ENCODE measurements around the gene MICAL2. TPM values are rescaled to one million over a fixed set of nuclear protein-coding genes. Genes with fewer than 3 reads are reported as not detected.

Gene MICAL2
- total RNA-seq, 2 donors from 2014 or later, result 1.5 to 1.9 TPM

DNA sequence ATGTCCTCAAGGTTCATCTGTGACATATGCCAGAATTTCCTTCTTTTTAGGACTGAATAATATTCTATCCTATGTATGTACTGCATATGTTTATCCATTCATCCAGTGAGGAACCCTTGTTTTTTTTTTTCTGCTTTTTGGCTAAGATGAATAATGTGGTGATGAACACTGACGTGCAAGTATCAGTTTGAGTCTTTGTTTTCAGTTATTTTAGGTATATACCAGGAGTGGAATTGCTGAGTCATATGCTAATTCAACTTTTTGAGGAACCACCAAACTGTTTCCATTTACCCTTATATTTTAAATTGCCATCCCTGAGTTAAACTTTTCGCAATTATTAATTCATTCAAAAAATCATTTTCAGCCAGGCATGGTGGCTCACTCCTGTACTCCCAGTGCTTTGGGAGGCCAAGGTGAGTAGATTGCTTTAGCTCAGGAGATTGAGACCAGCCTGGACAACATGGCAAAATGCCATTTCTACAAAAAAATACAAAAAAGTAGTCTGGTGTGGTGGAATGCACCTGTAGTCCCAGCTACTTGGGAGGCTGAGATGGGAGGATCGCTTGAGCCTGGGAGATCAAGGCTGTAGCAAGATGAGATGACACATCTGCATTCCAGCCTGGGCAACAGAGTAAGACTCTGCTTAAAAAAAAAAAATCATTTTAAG lies 64.2 kb downstream of the MICAL2 start:
- no peak overlapping the region for H3K9ac ChIP-seq (ENCODE audit: extremely low read depth, low read length, poor library complexity, severe bottlenecking)
- no peak overlapping the region for H3K27ac Mint-ChIP-seq
- H3K27me3 Mint-ChIP-seq (ENCODE audit: insufficient read depth), result no peaks in the 10 kb centered on the region

DNA sequence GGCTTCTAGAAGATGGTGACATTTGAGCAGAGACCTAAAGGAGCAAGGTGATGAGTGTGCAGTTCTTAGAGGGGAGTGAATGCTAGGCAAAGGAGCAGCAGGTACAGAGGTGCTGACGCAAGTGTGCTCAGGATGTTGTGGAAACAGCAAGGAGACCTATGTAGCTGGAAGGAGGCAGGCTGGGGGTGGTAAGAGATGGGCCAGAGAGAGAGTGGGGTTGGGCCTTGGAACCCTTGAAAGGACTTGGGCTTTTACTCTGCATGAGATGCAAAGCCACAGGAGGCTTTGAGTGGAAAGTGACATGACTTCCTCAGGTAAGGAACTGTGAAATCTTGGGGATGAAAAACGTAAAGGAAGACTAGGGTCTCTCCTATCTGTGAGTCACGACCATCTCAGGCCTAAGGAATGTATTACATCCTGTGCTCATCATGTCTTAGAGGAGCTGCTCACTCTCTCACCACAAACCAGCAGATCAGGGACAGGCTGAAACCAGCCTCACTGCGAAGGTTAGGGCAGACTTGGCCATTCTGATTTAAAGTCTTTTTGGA lies 65.4 kb downstream of the MICAL2 start:
- no peak overlapping the region for H3K4me3 ChIP-seq (ENCODE audit: low read length)
- no peaks in the 10 kb centered on the region for H3K9me3 ChIP-seq (ENCODE audit: control insufficient read depth, low read length)
- no peaks in the 10 kb centered on the region for H3K36me3 Mint-ChIP-seq (ENCODE audit: low read depth)
- H3K27ac Mint-ChIP-seq, result peak overlapping the region; percentile 2
- H3K4me3 Mint-ChIP-seq, result no peak overlapping the region
- H3K27me3 ChIP-seq (ENCODE audit: control insufficient read depth, insufficient read depth, low read length, poor library complexity, severe bottlenecking), result no peaks in the 10 kb centered on the region
- WGBS, 2 experiments (ENCODE audit: insufficient coverage in 1 of 2, insufficient read length in 1 of 2), result 25 to 38% methylated on average over 2 to 4 of the region's 4 CpGs
- no peaks in the 10 kb centered on the region for H3K9me3 Mint-ChIP-seq
- TF ChIP-seq, protein P1, sequence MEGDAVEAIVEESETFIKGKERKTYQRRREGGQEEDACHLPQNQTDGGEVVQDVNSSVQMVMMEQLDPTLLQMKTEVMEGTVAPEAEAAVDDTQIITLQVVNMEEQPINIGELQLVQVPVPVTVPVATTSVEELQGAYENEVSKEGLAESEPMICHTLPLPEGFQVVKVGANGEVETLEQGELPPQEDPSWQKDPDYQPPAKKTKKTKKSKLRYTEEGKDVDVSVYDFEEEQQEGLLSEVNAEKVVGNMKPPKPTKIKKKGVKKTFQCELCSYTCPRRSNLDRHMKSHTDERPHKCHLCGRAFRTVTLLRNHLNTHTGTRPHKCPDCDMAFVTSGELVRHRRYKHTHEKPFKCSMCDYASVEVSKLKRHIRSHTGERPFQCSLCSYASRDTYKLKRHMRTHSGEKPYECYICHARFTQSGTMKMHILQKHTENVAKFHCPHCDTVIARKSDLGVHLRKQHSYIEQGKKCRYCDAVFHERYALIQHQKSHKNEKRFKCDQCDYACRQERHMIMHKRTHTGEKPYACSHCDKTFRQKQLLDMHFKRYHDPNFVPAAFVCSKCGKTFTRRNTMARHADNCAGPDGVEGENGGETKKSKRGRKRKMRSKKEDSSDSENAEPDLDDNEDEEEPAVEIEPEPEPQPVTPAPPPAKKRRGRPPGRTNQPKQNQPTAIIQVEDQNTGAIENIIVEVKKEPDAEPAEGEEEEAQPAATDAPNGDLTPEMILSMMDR (conservative IDR thresholded peaks at IDR 0.05), result no peak
- no peaks in the 10 kb centered on the region for H3K36me3 ChIP-seq (ENCODE audit: control insufficient read depth, insufficient read depth, low read length)
- no peak for DNase-seq
- peaks cover 3% of the 10 kb centered on the region for H3K4me1 ChIP-seq (ENCODE audit: control insufficient read depth, insufficient read depth, low read length)
- peaks cover 11% of the 10 kb centered on the region for H3K4me1 Mint-ChIP-seq
- H3K27ac ChIP-seq (ENCODE audit: low read depth, low read length), result no peak overlapping the region
- no peaks in the 10 kb centered on the region for H3K27me3 Mint-ChIP-seq (ENCODE audit: insufficient read depth)
- H3K9ac ChIP-seq (ENCODE audit: extremely low read depth, low read length, poor library complexity, severe bottlenecking), result no peak overlapping the region

More for the DNA sequence above, 64.2 kb downstream of the MICAL2 start:
- H3K27me3 ChIP-seq (ENCODE audit: control insufficient read depth, insufficient read depth, low read length, poor library complexity, severe bottlenecking), result no peaks in the 10 kb centered on the region
- WGBS, 2 experiments (ENCODE audit: insufficient coverage in 1 of 2, insufficient read length in 1 of 2), result 86 to 93% methylated on average over 2 of the region's 3 CpGs
- Mint-ChIP-seq H3K36me3 (ENCODE audit: low read depth) (no peaks in the 10 kb centered on the region), H3K4me3 (no peak overlapping the region), H3K9me3 (no peaks in the 10 kb centered on the region), H3K4me1 (peaks cover 11% of the 10 kb centered on the region)
- H3K27ac ChIP-seq (ENCODE audit: low read depth, low read length), result no peak overlapping the region
- H3K9me3 ChIP-seq (ENCODE audit: control insufficient read depth, low read length), result no peaks in the 10 kb centered on the region
- H3K36me3 ChIP-seq (ENCODE audit: control insufficient read depth, insufficient read depth, low read length), result no peaks in the 10 kb centered on the region
- DNase-seq, result no peak
- TF ChIP-seq, protein P1 (conservative IDR thresholded peaks at IDR 0.05), result no peak
- H3K4me1 ChIP-seq (ENCODE audit: control insufficient read depth, insufficient read depth, low read length), result peaks cover 3% of the 10 kb centered on the region
- H3K4me3 ChIP-seq (ENCODE audit: low read length), result no peak overlapping the region

DNA sequence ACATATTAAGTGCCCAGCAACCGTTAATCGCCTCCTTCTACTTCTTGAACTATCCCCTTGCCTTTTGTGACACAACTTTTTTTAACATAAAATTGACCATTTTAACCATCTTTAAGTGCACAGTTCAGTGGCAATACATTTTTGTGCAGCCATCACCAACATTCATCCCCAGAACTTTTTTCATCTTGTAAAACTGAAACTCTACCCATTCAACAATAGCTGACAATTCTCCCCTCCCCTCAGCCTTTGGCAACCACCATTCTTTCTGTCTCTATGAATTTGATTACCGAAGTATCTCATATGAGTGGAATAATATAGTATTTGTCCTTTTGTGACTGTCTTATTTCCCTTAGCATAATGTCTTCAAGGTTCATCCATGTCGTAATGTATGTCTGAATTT lies 66.0 kb downstream of the MICAL2 start:
- no peaks in the 10 kb centered on the region for H3K9me3 ChIP-seq (ENCODE audit: control insufficient read depth, low read length)
- no peak overlapping the region for H3K27ac ChIP-seq (ENCODE audit: low read depth, low read length)
- no peak overlapping the region for H3K4me3 ChIP-seq (ENCODE audit: low read length)
- H3K27me3 Mint-ChIP-seq (ENCODE audit: insufficient read depth), result no peaks in the 10 kb centered on the region
- no peaks in the 10 kb centered on the region for H3K36me3 Mint-ChIP-seq (ENCODE audit: low read depth)
- H3K9me3 Mint-ChIP-seq, result no peaks in the 10 kb centered on the region
- DNase-seq, result no peak
- peaks cover 11% of the 10 kb centered on the region for H3K4me1 Mint-ChIP-seq
- no peak overlapping the region for H3K27ac Mint-ChIP-seq
- 86 to 95% methylated on average over 2 to 3 of the region's 4 CpGs for WGBS, 2 experiments (ENCODE audit: insufficient coverage in 1 of 2, insufficient read length in 1 of 2)
- TF ChIP-seq, protein P1 (conservative IDR thresholded peaks at IDR 0.05), result no peak
- H3K4me1 ChIP-seq (ENCODE audit: control insufficient read depth, insufficient read depth, low read length), result peaks cover 3% of the 10 kb centered on the region
- no peak overlapping the region for H3K4me3 Mint-ChIP-seq
- H3K27me3 ChIP-seq (ENCODE audit: control insufficient read depth, insufficient read depth, low read length, poor library complexity, severe bottlenecking), result no peaks in the 10 kb centered on the region
- H3K36me3 ChIP-seq (ENCODE audit: control insufficient read depth, insufficient read depth, low read length), result no peaks in the 10 kb centered on the region
- H3K9ac ChIP-seq (ENCODE audit: extremely low read depth, low read length, poor library complexity, severe bottlenecking), result no peak overlapping the region
